Jurkat, Clone E6-1 (cell line): ENCODE measurements around the gene TPO.
"Not testable (repeated sequence)": the region's sequence is repeated elsewhere in the genome, so short reads cannot be mapped to it uniquely, and the experiment has no call there.

Experiments
- DNase-seq: peaks from one replicate; pipeline ENCODE4 v3.0.0-alpha.2; 2011; ENCODE audit warnings: low read depth, low spot score
- H3K4me3 ChIP-seq: 2 replicates; pipeline ENCODE4 v1.5.1; 2011; ENCODE audit warnings: mild to moderate bottlenecking, low read length, control low read depth, moderate library complexity

Gene TPO

DNA sequence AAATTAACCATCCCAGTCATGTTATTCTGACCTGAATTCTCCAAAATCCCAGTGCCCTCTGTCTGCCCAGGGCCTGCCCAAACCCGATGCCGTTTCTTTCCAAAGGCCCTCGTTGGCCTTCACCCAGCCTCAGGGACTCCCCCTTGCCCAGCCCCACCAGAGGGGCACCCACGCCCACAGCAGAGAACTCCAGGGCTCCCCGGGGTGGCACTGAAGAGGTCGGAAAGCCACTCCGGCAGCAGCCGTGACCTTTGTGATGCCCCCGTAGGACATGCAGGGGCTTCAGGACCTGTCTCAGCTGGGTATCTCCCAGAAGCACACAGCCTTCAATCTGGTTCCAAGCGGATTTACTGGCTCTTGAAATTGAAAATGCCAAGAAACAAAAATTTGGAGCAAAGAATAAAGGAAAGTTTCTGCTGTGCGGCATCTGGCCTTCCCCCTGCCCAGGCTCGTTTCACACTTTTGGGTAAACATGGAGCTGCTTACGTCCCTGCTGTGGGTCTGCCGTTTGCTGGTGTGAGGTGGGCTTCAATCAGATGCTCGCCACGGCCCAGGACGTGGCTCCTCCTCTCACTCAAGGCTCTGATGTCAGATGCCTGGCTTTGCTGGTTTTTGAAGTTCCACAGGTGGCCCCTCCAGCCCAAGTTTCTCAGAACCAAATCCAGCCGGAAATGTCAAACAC lies 101.3 kb downstream of the TPO start:
- DNase-seq = no peak
- H3K4me3 ChIP-seq = no peak overlapping the region

GRCh38 chr2:1515073-1515430 lies 101.8 kb downstream of the TPO start:
- H3K4me3 ChIP-seq = no peak overlapping the region
- no peak for DNase-seq

- no peak overlapping the region for H3K4me3 ChIP-seq
- DNase-seq = no peak
These were observed 102.9 kb downstream of the TPO start for GRCh38 chr2:1515986-1516797.

- H3K4me3 ChIP-seq = no peak overlapping the region
- no peak for DNase-seq
These were observed 103.5 kb downstream of the TPO start for GRCh38 chr2:1516798-1517060.

DNA sequence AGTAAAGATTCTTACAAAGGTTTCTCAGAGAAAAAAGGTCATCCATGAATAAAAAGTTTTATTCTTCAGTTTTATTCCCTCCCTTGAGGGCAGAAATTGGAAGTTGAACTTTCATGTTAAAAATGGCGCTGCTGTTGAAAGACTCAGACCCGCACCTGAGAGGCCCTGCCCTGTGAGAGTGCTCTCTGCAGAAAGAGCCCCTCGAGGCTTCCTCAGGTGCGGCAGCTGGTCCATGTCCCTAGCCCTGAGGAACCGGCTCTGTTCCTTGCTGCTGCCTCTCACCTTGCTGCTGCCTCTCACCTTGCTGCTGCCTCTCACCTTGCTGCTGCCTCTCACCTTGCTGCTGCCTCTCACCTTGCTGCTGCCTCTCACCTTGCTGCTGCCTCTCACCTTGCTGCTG lies 104.0 kb downstream of the TPO start:
- not testable (repeated sequence) for DNase-seq
- peak overlapping the region; percentile 34 for H3K4me3 ChIP-seq

GRCh38 chr2:1517786-1518185 lies 104.5 kb downstream of the TPO start:
- peak overlapping the region; percentile 34 for H3K4me3 ChIP-seq
- DNase-seq = no peak

DNA sequence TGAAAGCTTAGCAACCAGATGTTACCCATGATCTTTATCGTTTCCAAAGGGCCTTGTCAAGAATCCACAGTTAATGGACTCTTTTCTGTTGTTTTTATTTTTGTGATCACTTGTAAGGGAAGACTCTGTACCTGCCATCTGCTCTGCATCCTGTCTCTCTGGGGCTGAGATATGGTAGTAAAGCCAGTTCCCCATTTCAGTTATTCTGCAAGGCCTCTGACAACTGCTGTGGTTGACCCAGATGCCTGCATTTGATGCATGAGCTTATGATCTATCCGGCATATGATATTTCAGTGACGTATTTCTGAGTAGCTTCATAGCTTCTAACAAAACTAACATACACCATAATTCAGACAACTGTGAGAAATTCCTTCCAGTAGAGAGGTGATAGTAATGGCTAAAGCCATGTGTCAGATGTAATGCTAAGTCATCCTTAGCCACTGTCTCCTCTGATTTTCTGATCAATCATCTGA lies 105.1 kb downstream of the TPO start:
- peak; percentile 99 for DNase-seq
- peak overlapping the region; percentile 1 for H3K4me3 ChIP-seq

DNA sequence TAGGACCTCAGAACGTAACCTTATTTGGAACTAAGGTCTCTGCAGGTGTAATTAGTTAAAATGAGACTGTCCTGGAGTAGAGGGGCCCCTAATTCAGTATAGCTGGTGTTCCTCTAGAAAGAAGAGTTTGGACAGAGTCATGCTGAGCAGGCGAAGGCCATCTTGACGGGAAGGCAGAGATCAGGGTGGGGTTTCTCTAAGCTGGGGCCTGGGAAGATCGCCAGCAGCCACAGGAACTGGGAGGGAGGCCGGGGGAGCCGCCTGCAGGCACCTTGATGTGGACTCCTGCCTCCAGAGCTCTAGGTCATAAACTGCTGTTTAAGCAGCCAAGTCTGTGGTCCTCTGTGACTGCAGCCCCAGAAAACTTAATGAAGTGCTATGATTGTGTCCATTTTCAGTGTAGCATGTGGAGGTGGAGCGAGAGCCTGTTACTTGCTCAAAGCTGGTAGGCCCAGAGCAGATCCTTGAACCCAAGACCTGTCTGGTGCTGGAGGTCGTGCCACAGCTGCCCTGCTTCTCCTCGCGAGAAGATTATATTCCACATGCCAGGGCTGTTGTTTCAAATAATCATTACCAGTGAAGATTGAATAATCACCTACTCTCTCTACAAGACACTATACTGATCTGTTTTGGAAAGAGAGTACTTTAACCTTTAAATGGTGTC lies 105.7 kb downstream of the TPO start:
- H3K4me3 ChIP-seq = peak overlapping the region; percentile 1

GRCh38 chr2:1521191-1521877 lies 108.1 kb downstream of the TPO start:
- DNase-seq = no peak

More for the DNA sequence above, 105.7 kb downstream of the TPO start:
- DNase-seq = peak; percentile 62

GRCh38 chr2:1521878-1522830 lies 108.9 kb downstream of the TPO start:
- no peak for DNase-seq
- no peak overlapping the region for H3K4me3 ChIP-seq

More at GRCh38 chr2:1521191-1521877, 108.1 kb downstream of the TPO start:
- H3K4me3 ChIP-seq = no peak overlapping the region

DNA sequence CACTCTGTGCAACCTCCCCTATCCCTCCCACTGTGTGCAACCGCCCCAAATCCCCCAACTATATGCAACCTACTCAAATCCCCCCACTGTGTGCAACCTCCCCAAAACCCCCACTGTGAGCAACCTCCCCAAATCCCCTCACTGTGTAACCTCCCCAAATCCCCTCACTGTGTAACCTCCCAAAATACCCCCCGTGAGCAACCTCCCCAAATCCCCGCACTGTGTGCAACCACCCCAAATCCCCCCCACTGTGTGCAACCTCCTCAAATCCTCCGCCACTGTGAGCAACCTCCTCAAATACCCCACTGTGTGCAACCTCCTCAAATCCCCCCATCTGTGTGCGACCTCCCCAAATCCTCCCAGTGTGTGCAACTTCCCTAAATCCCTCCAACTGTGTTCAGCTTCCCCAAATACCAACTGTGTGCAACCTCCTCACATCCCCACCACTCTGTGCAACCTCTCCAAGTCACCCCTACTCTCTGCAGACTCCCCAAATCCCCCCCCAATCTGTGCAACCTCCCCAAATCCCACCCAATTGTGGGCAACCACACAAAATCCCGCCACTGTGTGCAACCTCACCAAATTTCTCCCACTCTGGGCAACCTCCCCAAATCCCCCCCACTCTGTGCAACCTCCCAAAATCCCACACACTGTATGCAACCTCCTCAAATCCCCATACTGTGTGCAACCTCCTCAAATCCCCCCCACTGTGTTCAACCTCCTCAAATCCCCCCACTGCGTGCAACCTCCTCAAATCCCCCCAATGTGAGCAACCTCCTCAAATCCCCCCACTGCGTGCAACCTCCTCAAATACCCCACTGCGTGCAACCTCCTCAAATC lies 114.1 kb downstream of the TPO start:
- no peak for DNase-seq
- no peak overlapping the region for H3K4me3 ChIP-seq

GRCh38 chr2:1528273-1529064 lies 115.2 kb downstream of the TPO start:
- no peak for DNase-seq
- no peak overlapping the region for H3K4me3 ChIP-seq

- H3K4me3 ChIP-seq = no peak overlapping the region
- peak; percentile 94 for DNase-seq
These were observed 125.4 kb downstream of the TPO start for GRCh38 chr2:1538663-1539062.

DNA sequence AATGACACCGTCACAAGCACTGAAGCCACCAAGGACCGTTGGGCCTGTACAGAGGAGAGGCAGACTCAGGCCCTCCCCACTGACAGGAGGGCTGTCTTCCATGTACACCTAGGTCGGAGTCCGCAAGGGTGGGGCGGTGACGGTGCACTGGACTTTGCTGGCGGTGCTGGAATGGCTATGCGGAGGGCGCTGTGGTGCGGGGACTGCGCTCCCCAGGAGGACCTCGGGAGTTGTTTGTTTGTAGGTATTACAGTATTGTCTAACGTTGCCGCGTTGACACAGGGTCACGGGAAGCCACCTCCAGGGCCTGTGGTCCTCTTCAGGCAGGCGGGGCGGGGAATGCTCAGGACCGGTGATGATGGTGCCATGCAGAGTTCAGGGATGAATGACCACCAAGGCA lies 126.2 kb downstream of the TPO start:
- no peak for DNase-seq
- H3K4me3 ChIP-seq = no peak overlapping the region

DNA sequence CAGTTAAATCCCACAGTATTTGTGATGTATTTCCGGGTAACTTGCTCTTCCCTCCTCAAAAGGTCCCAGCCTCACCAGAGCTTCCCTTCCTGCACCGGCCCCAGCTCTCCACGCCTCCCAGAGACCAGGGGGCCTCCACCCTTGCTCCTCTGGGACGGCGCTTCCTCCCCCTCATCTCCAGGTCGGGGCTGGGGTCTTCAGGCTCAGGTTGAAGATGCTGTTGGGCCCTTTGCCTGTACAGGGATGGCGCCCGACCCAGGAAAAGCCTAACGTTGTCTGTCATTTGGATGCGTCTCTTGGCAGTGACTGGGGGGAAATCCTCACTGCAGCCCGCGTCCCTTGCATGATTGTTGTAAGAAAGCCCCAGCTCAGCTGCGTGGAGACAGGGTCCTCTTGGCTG lies 126.7 kb downstream of the TPO start:
- DNase-seq = no peak
- no peak overlapping the region for H3K4me3 ChIP-seq

DNA sequence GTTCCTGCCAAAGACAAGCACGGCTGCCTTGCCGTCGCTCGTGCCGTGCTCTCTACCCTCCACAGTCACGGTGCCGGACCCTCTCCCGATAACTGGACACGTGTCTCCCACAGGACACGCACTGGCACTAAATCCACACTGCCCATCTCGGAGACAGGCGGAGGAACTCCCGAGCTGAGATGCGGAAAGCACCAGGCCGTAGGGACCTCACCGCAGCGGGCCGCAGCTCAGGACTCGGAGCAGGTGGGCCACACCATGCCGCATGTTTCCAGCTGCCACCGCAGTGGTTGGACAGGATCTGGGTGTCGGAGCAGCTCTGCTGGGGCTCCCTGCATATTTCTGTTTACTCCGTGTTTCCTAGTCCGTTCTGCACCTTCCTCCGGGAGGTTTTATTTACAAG lies 127.2 kb downstream of the TPO start:
- H3K4me3 ChIP-seq = no peak overlapping the region
- DNase-seq = no peak

DNA sequence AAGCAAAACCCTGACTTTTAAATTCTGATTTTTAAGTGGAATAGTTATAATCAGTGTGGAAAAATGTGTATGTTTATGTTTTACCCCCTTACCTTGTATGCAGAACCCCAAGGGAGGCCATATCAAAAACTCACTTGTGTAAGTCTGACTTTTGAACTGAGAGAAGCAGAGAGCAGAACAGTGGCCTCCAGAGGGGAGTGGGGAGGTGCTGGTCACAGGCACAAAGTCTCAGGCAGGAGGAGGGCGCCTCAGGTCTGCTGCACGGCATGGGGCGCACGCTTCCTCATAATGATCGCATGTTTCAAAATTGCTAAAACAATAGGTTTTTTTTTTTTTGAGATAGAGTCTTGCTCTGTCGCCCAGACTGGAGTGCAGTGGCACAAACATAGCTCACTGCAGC lies 127.8 kb downstream of the TPO start:
- no peak for DNase-seq

More for the DNA sequence above, 127.8 kb downstream of the TPO start:
- no peak overlapping the region for H3K4me3 ChIP-seq
